Liver (tissue), 9 donors: ENCODE measurements around the gene LAMA2. TPM values are rescaled to one million over a fixed set of nuclear protein-coding genes. Genes with fewer than 3 reads are reported as not detected.

Source experiments
- DNase-seq: peaks from one replicate; pipeline ENCODE4 v3.0.0-alpha.2; 2017; ENCODE audit warnings: low spot score
- H3K27ac ChIP-seq, 2 donors: one replicate each; pipeline ENCODE4 v1.7.0; 2013; ENCODE audit warnings: inconsistent platforms in 2 of 2, low read length in 2 of 2, control low read depth in 1 of 2, low read depth in 1 of 2, mild to moderate bottlenecking in 1 of 2
- H3K27me3 ChIP-seq, 4 donors: one replicate each; pipeline versions ENCODE4 v1.6.1 to v1.7.0; 2013; ENCODE audit warnings: low read length in 3 of 4, inconsistent platforms in 1 of 4, mild to moderate bottlenecking in 1 of 4, moderate library complexity in 1 of 4; ENCODE audit not compliant: control insufficient read depth in 4 of 4, insufficient read depth in 4 of 4
- H3K36me3 ChIP-seq, 4 donors: one replicate each; pipeline versions ENCODE4 v1.6.1 to v1.7.0; 2013; ENCODE audit warnings: low read length in 3 of 4, mild to moderate bottlenecking in 3 of 4, low read depth in 1 of 4, moderate library complexity in 1 of 4; ENCODE audit not compliant: control insufficient read depth in 4 of 4, insufficient read depth in 3 of 4
- H3K4me1 ChIP-seq, 4 donors: one replicate each; pipeline versions ENCODE4 v1.6.1 to v1.7.0; 2013; ENCODE audit warnings: low read length in 3 of 4, mild to moderate bottlenecking in 3 of 4, moderate library complexity in 1 of 4; ENCODE audit not compliant: control insufficient read depth in 4 of 4, insufficient read depth in 4 of 4
- H3K4me3 ChIP-seq, 3 donors: one replicate each; pipeline versions ENCODE4 v1.6.1 to v1.7.0; 2013; ENCODE audit warnings: low read length in 3 of 3, control low read depth in 1 of 3, low read depth in 1 of 3, mild to moderate bottlenecking in 1 of 3
- H3K9ac ChIP-seq, 2 donors: one replicate each; pipeline ENCODE4 v1.7.0; 2013; ENCODE audit warnings: low read length in 2 of 2, mild to moderate bottlenecking in 2 of 2, moderate library complexity in 2 of 2, control low read depth in 1 of 2, low read depth in 1 of 2
- H3K9me3 ChIP-seq, 4 donors: one replicate each; pipeline versions ENCODE4 v1.6.1 to v1.7.0; 2013; ENCODE audit warnings: low read length in 3 of 4; ENCODE audit not compliant: control insufficient read depth in 4 of 4
- EGR1 ChIP-seq, 2 donors: IDR thresholded peaks; 2 replicates each; pipeline ENCODE4 v1.6.1; 2016 to 2018; ENCODE audit warnings: antibody characterized with exemption in 2 of 2, low read depth in 2 of 2
- FOXA1 ChIP-seq: IDR thresholded peaks from 2 replicates; pipeline ENCODE4 v1.6.1; 2016; ENCODE audit warnings: antibody characterized with exemption
- FOXA2 ChIP-seq: IDR thresholded peaks from 2 replicates; pipeline ENCODE4 v1.6.1; 2016; ENCODE audit warnings: antibody characterized with exemption
- HNF4G ChIP-seq: IDR thresholded peaks from 2 replicates; pipeline ENCODE4 v1.6.1; 2016; ENCODE audit warnings: antibody characterized with exemption
- JUND ChIP-seq, 2 donors: IDR thresholded peaks; 2 replicates each; pipeline ENCODE4 v1.6.1; 2016; ENCODE audit warnings: antibody characterized with exemption in 2 of 2
- RAD21 ChIP-seq, 2 donors: IDR thresholded peaks; 2 replicates each; pipeline ENCODE4 v1.6.1; 2016; ENCODE audit warnings: antibody characterized with exemption in 2 of 2, mild to moderate bottlenecking in 2 of 2
- RXRA ChIP-seq, 2 donors: IDR thresholded peaks; 2 replicates each; pipeline ENCODE4 v1.6.1; 2017 to 2018; ENCODE audit warnings: antibody characterized with exemption in 2 of 2, mild to moderate bottlenecking in 1 of 2
- SP1 ChIP-seq: IDR thresholded peaks from 2 replicates; pipeline ENCODE4 v1.6.1; 2018; ENCODE audit warnings: antibody characterized with exemption, mild to moderate bottlenecking
- TAF1 ChIP-seq: conservative IDR thresholded peaks from 2 replicates; pipeline ENCODE4 v1.6.1; 2016; ENCODE audit warnings: antibody characterized with exemption, mild to moderate bottlenecking
- YY1 ChIP-seq: IDR thresholded peaks from 2 replicates; pipeline ENCODE4 v1.6.1; 2016; ENCODE audit warnings: antibody characterized with exemption, mild to moderate bottlenecking
- WGBS: extraction: QIAGEN DNeasy Blood & Tissue Kit; methylation state at CpG from one replicate; pipeline ENCODE4 v1.1.7; 2013; 5-methylcytosine and 5-hydroxymethylcytosine counted together
- polyA plus RNA-seq, 2 donors: library from polyadenylated mRNA; stranded (reverse) in 1 of 2; unstranded in 1 of 2; fragments of 200-250 nt in 1 of 2; fragments of >200 nt in 1 of 2; fragmentation: Nextera tagmentation in 1 of 2; extraction: Ambion mirVana in 1 of 2; gene quantifications; one replicate each; pipeline versions ENCODE4 v1.2.1 to v1.2.3, GENCODE V29; 2013 to 2015
- total RNA-seq, 2 donors: library from RNA; depleted of rRNA; stranded (reverse); fragments of >200 nt; gene quantifications; one replicate each; pipeline ENCODE4 v1.2.3, GENCODE V29; 2014
- TF ChIP-seq, protein P1 (sequence below): fragments of 150-350 bp; IDR thresholded peaks from 2 replicates; pipeline ENCODE4 v1.5.1; 2017; ENCODE audit warnings: improper control_type of control experiment, low read depth, low read length; ENCODE audit not compliant: missing input control
- TF ChIP-seq, protein P2 (sequence below): IDR thresholded peaks from 2 replicates; pipeline ENCODE4 v1.6.1; 2016; ENCODE audit warnings: antibody characterized with exemption
- TF ChIP-seq, protein P3 (sequence below): IDR thresholded peaks from 2 replicates; pipeline ENCODE4 v1.6.1; 2016; ENCODE audit warnings: antibody characterized with exemption, mild to moderate bottlenecking
- TF ChIP-seq, protein P4 (sequence below): IDR thresholded peaks from 2 replicates; pipeline ENCODE4 v1.6.1; 2016; ENCODE audit warnings: antibody characterized with exemption
- donor health status: healthy.
- donor health status: healthy.
- donor health status: healthy.
- donor health status: healthy.
- donor health status: healthy.

Gene LAMA2
- total and polyA plus RNA-seq, 4 donors: 1.3 to 17.0 (median 3.0) TPM

DNA sequence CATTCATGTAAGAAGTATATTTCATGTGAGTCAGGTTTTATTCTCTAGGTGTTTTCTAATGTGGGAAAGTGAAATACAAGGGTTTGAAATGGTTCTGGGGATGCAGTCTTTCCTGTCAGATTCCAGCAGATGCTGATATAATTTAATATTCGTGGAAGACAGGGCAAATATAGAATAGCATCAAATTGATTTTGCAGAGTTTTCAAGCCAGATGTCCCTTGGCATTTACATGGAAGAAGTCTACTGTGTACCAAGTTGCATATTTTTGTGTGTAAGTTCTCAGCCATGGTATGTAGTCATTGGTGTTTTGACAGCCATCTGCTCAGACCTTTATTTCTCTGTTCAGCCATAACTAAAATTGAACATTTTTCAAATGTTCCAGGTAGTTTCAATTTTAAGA lies 143.7 kb downstream of the LAMA2 start:
- WGBS: 44% methylated on average over 1 of the region's 1 CpG
- H3K36me3 ChIP-seq: no peaks in the 10 kb centered on the region

DNA sequence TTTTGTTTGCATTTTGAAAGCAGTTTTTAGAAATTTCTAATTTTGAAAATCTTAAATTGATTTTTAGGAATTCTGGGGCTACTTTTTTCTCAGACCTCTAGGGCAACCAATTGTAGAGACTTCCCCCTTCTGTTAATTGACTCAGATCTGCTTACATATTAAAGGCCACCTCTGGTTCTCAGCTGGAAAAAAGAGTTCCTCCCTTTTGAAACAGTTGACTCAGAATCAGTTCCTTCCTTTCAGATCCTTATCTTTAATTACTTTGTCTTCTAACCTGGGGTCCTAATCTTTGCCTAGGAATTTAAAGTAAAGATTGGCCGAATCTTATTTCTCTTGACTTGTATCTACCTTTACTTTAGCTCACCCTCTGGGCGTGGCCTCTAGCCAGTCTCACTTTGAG lies 146.8 kb downstream of the LAMA2 start:
- Histone ChIP-seq H3K27me3 (no peaks in the 10 kb centered on the region), H3K27ac (no peak overlapping the region), H3K9me3 (no peaks in the 10 kb centered on the region), H3K9ac (no peak overlapping the region), H3K4me1 (no peaks in the 10 kb centered on the region), H3K36me3 (no peaks in the 10 kb centered on the region), H3K4me3 (no peak overlapping the region)
- WGBS: 32% methylated on average over 2 of the region's 2 CpGs
- TF ChIP-seq, protein P1, sequence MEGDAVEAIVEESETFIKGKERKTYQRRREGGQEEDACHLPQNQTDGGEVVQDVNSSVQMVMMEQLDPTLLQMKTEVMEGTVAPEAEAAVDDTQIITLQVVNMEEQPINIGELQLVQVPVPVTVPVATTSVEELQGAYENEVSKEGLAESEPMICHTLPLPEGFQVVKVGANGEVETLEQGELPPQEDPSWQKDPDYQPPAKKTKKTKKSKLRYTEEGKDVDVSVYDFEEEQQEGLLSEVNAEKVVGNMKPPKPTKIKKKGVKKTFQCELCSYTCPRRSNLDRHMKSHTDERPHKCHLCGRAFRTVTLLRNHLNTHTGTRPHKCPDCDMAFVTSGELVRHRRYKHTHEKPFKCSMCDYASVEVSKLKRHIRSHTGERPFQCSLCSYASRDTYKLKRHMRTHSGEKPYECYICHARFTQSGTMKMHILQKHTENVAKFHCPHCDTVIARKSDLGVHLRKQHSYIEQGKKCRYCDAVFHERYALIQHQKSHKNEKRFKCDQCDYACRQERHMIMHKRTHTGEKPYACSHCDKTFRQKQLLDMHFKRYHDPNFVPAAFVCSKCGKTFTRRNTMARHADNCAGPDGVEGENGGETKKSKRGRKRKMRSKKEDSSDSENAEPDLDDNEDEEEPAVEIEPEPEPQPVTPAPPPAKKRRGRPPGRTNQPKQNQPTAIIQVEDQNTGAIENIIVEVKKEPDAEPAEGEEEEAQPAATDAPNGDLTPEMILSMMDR: no peak
- TF ChIP-seq JUND (IDR thresholded peaks at IDR 0.05): no peak
- no peak for TF ChIP-seq EGR1 (IDR thresholded peaks at IDR 0.05; ENCODE audit: low read depth in 2 of 2)
- no peak for TF ChIP-seq TAF1
- no peak for TF ChIP-seq RXRA (IDR thresholded peaks at IDR 0.05)
- no peak for TF ChIP-seq YY1
- TF ChIP-seq RAD21 (IDR thresholded peaks at IDR 0.05): no peak
- DNase-seq: no peak

More for the DNA sequence above, 143.7 kb downstream of the LAMA2 start:
- DNase-seq: no peak
- Histone ChIP-seq H3K27me3 (no peaks in the 10 kb centered on the region), H3K9ac (no peak overlapping the region), H3K4me3 (no peak overlapping the region), H3K4me1 (no peaks in the 10 kb centered on the region), H3K27ac (no peak overlapping the region), H3K9me3 (no peaks in the 10 kb centered on the region)
- TF ChIP-seq FOXA2 (no peak), SP1 (no peak), HNF4G (no peak), FOXA1 (no peak), RXRA (IDR thresholded peaks at IDR 0.05) (no peak), YY1 (no peak), JUND (IDR thresholded peaks at IDR 0.05) (no peak), EGR1 (IDR thresholded peaks at IDR 0.05; ENCODE audit: low read depth in 2 of 2) (no peak)
- TF ChIP-seq, protein P2, sequence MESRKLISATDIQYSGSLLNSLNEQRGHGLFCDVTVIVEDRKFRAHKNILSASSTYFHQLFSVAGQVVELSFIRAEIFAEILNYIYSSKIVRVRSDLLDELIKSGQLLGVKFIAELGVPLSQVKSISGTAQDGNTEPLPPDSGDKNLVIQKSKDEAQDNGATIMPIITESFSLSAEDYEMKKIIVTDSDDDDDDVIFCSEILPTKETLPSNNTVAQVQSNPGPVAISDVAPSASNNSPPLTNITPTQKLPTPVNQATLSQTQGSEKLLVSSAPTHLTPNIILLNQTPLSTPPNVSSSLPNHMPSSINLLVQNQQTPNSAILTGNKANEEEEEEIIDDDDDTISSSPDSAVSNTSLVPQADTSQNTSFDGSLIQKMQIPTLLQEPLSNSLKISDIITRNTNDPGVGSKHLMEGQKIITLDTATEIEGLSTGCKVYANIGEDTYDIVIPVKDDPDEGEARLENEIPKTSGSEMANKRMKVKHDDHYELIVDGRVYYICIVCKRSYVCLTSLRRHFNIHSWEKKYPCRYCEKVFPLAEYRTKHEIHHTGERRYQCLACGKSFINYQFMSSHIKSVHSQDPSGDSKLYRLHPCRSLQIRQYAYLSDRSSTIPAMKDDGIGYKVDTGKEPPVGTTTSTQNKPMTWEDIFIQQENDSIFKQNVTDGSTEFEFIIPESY: no peak
- TF ChIP-seq, protein P3, sequence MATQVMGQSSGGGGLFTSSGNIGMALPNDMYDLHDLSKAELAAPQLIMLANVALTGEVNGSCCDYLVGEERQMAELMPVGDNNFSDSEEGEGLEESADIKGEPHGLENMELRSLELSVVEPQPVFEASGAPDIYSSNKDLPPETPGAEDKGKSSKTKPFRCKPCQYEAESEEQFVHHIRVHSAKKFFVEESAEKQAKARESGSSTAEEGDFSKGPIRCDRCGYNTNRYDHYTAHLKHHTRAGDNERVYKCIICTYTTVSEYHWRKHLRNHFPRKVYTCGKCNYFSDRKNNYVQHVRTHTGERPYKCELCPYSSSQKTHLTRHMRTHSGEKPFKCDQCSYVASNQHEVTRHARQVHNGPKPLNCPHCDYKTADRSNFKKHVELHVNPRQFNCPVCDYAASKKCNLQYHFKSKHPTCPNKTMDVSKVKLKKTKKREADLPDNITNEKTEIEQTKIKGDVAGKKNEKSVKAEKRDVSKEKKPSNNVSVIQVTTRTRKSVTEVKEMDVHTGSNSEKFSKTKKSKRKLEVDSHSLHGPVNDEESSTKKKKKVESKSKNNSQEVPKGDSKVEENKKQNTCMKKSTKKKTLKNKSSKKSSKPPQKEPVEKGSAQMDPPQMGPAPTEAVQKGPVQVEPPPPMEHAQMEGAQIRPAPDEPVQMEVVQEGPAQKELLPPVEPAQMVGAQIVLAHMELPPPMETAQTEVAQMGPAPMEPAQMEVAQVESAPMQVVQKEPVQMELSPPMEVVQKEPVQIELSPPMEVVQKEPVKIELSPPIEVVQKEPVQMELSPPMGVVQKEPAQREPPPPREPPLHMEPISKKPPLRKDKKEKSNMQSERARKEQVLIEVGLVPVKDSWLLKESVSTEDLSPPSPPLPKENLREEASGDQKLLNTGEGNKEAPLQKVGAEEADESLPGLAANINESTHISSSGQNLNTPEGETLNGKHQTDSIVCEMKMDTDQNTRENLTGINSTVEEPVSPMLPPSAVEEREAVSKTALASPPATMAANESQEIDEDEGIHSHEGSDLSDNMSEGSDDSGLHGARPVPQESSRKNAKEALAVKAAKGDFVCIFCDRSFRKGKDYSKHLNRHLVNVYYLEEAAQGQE: no peak
- TF ChIP-seq, protein P4, sequence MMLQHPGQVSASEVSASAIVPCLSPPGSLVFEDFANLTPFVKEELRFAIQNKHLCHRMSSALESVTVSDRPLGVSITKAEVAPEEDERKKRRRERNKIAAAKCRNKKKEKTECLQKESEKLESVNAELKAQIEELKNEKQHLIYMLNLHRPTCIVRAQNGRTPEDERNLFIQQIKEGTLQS: no peak
- TF ChIP-seq, protein P1: no peak
